ENCODE results near the gene ADCY9.

Gene ADCY9

DNA sequence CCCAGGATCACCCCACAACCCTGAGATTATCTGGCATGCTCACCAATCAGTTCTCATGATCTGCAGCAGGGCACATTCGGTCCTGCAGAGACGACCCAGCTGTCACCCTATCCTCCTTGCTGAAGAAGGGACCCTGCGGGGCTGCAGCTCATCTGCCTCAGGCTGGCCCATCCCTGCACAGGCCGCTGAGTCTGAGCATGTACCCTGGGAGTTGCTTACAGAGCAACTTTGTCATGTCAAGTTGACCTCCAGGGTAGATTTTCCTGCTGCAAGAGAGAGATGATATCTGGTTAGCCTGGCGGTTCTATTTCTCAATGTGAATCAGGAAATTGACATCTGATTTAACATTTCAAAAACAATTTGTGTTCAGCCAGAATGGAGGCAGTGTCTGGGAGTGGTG is 36.0 kb upstream of the ADCY9 start:
- no peak overlapping the region for H3K4me3 ChIP-seq (ENCODE audit: low read depth, low read length)
- in situ Hi-C loops (cut with HindIII; ENCODE audit: low sequenced_read_pairs), result no loop called here
- DNase-seq (ENCODE audit: low read depth), result no peak
- TF ChIP-seq, protein P1, sequence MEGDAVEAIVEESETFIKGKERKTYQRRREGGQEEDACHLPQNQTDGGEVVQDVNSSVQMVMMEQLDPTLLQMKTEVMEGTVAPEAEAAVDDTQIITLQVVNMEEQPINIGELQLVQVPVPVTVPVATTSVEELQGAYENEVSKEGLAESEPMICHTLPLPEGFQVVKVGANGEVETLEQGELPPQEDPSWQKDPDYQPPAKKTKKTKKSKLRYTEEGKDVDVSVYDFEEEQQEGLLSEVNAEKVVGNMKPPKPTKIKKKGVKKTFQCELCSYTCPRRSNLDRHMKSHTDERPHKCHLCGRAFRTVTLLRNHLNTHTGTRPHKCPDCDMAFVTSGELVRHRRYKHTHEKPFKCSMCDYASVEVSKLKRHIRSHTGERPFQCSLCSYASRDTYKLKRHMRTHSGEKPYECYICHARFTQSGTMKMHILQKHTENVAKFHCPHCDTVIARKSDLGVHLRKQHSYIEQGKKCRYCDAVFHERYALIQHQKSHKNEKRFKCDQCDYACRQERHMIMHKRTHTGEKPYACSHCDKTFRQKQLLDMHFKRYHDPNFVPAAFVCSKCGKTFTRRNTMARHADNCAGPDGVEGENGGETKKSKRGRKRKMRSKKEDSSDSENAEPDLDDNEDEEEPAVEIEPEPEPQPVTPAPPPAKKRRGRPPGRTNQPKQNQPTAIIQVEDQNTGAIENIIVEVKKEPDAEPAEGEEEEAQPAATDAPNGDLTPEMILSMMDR (IDR thresholded peaks at IDR 0.05; ENCODE audit: low read depth, low read length, missing control alignments), result no peak

DNA sequence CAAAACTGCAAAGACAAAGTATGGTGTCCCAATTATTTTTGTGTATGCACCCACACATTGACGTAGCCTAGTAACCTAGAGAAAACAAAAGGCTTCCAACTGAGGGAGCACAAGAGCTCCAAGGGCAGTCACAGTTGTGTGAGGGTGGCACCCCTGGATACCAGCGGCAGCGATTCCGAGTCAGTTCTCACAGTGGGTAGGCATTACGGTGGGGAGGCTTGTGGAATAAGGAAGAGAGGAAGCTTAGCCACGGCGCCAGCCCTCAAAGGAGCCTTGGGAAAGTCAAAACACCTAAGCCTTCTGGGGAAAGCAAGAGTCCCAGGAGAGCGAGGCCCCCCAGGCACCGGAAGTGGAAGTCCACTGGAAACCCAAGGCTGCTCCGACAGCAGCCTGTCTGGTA is 31.0 kb upstream of the ADCY9 start:
- TF ChIP-seq, protein P1 (IDR thresholded peaks at IDR 0.05; ENCODE audit: low read depth, low read length, missing control alignments), result no peak
- no peak for DNase-seq (ENCODE audit: low read depth)
- H3K4me3 ChIP-seq (ENCODE audit: low read depth, low read length), result no peak overlapping the region
- in situ Hi-C loops (cut with HindIII; ENCODE audit: low sequenced_read_pairs), result no loop called here

DNA sequence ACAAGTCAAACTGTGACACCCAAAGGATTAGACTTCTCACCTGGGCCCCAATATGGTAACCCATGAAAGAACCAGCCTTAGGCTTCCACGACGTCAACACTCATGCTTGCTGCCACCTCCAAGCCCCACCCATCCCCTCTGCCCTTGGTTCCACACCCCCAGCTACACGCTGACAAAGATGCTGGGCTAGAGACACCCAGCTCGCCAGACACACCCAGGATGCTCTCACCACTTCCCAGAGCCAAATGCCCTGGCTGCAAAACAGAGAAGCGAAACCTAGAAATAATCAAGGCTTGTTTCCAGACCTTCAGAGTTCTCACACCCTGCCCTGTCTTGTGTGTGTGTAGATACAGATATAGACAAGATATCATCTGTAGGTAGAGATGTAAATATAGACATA is 26.0 kb upstream of the ADCY9 start:
- DNase-seq (ENCODE audit: low read depth), result no peak
- no peak overlapping the region for H3K4me3 ChIP-seq (ENCODE audit: low read depth, low read length)
- TF ChIP-seq, protein P1 (IDR thresholded peaks at IDR 0.05; ENCODE audit: low read depth, low read length, missing control alignments), result no peak
- in situ Hi-C loops (cut with HindIII; ENCODE audit: low sequenced_read_pairs), result no loop called here

DNA sequence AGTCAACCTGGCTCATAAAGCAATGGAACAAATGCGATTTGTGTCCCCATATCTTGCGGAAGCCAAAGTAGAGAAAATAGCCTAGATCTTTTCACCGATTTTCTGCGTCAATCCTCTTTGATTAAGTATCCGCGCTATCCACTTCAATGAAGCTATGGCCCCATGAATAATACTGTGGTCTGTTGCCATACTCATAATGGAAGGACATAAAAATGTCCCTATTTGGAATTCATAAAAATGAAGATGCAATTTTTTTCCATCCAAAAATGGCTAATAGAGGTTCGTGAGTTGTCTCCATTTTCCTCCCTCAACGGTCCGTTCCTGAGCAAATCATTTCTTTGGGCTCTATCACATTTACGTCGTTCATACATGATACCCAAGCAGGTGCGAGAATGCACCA is 25.4 kb upstream of the ADCY9 start:
- no peak for DNase-seq (ENCODE audit: low read depth)
- TF ChIP-seq, protein P1 (IDR thresholded peaks at IDR 0.05; ENCODE audit: low read depth, low read length, missing control alignments), result no peak
- no peak overlapping the region for H3K4me3 ChIP-seq (ENCODE audit: low read depth, low read length)
- in situ Hi-C loops (cut with HindIII; ENCODE audit: low sequenced_read_pairs), result no loop called here

DNA sequence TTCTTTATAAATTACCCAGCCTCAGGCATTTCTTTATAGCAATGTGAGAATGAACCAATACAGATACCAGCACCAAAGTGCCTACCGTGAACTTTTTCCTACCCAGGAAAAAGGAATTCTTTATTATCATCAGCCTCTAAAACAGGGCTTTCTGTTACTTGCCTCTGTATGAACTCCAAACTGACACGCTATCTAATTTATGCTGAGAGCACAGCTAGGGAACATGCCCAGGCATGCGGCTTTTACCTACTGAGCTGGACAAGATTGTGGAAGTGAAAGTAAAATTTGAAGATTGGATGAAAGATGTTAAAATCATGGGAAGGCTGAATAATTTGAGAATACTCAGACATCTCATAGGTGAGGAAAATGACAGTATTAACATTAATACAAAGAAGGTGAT is 24.4 kb upstream of the ADCY9 start:
- TF ChIP-seq, protein P1 (IDR thresholded peaks at IDR 0.05; ENCODE audit: low read depth, low read length, missing control alignments), result no peak
- DNase-seq (ENCODE audit: low read depth), result peak; percentile 28
- in situ Hi-C loops (cut with HindIII; ENCODE audit: low sequenced_read_pairs), result no loop called here
- H3K4me3 ChIP-seq (ENCODE audit: low read depth, low read length), result no peak overlapping the region

DNA sequence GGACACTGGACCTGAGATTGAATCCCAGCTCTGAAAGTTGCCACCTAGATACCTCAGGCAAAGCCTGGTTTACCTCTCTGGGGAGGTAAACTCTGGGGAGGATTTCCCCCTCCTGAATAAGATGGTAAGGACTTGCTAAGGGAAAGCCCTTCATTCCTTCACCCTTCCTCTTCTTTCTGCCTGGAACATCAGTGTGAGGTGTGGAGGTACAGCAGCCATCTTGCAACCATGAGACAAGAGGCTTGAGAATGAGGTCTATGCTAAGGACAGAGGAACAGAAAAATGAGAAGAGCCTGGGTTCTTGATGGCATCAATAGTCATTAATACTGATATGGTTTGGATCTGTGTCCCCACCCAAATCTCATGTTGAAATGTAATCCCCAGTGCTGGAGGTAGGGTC is 23.7 kb upstream of the ADCY9 start:
- H3K4me3 ChIP-seq (ENCODE audit: low read depth, low read length), result no peak overlapping the region
- in situ Hi-C loops (cut with HindIII; ENCODE audit: low sequenced_read_pairs), result no loop called here
- DNase-seq (ENCODE audit: low read depth), result no peak
- TF ChIP-seq, protein P1 (IDR thresholded peaks at IDR 0.05; ENCODE audit: low read depth, low read length, missing control alignments), result no peak

DNA sequence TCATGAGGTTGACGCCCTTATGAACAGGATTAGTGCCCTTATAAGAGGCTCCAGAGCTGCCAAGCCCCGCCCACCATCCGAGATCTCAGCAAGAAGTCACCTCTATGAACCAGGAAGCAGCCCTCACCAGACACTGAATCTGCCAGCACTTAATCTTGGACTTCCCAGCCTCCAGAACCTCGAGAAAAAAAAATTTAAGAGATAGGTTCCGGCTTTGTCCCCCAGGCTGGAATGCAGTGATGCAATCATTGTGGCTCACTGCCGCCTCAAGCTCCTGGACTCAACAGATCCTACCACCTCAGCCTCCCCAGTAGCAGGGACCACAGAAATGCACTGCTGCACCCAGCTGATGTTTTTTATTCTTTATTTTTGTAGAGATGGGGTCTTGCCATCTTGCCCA is 22.5 kb upstream of the ADCY9 start:
- in situ Hi-C loops (cut with HindIII; ENCODE audit: low sequenced_read_pairs), result no loop called here
- TF ChIP-seq, protein P1 (IDR thresholded peaks at IDR 0.05; ENCODE audit: low read depth, low read length, missing control alignments), result no peak
- no peak for DNase-seq (ENCODE audit: low read depth)

More for the DNA sequence above, 22.5 kb upstream of the ADCY9 start:
- no peak overlapping the region for H3K4me3 ChIP-seq (ENCODE audit: low read depth, low read length)

All from astrocyte of the cerebellum (primary cell).